CD8-positive, alpha-beta memory T cell (primary cell): Measurements from ENCODE around the gene UROC1. TPM values are rescaled to one million over a fixed set of nuclear protein-coding genes. Genes with fewer than 3 reads are reported as not detected.

ENCODE experiments used
- CTCF ChIA-PET: fragments of 350-600 bp; sonication (Branson Sonifier 250); formaldehyde crosslinking; loops from one replicate; lab custom pipeline; 2021; ENCODE audit warnings: antibody characterized with exemption; lab: Charles Lee
- POLR2A ChIA-PET: fragments of 350-600 bp; sonication (Branson Sonifier 250); formaldehyde crosslinking; loops from one replicate; lab custom pipeline; 2021; ENCODE audit warnings: antibody characterized with exemption; lab: Charles Lee
- DNase-seq, 5 donors: peaks; one replicate each; pipeline versions ENCODE4 v3.0.0 to v3.0.0-alpha.2; 2020 to 2022; ENCODE audit warnings: mixed read lengths in 1 of 5
- H3K27ac ChIP-seq: one replicate; pipeline ENCODE4 v1.7.0; 2013; ENCODE audit warnings: low read depth, mild to moderate bottlenecking, low read length, moderate library complexity
- H3K27me3 ChIP-seq: 2 replicates; pipeline ENCODE4 v1.7.0; 2013; ENCODE audit warnings: low read length, mild to moderate bottlenecking; ENCODE audit not compliant: insufficient read depth, poor library complexity, severe bottlenecking
- H3K36me3 ChIP-seq: 2 replicates; pipeline ENCODE4 v1.7.0; 2013; ENCODE audit warnings: mild to moderate bottlenecking, low read length, moderate library complexity; ENCODE audit not compliant: insufficient read depth
- H3K4me1 ChIP-seq: 2 replicates; pipeline ENCODE4 v1.7.0; 2013; ENCODE audit warnings: mild to moderate bottlenecking, low read length, moderate library complexity; ENCODE audit not compliant: insufficient read depth
- H3K4me3 ChIP-seq: 2 replicates; pipeline ENCODE4 v1.7.0; 2013; ENCODE audit warnings: mild to moderate bottlenecking, low read length
- H3K9me3 ChIP-seq: 2 replicates; pipeline ENCODE4 v1.7.0; 2013; ENCODE audit warnings: mild to moderate bottlenecking, low read length
- H3K27ac Mint-ChIP-seq, 8 donors: one replicate each; pipeline ENCODE4 v1.8.0; 2020 to 2021; ENCODE audit warnings: mixed read lengths in 8 of 8, mild to moderate bottlenecking in 6 of 8, inconsistent platforms in 3 of 8, moderate library complexity in 3 of 8
- H3K27me3 Mint-ChIP-seq, 2 donors: one replicate each; pipeline ENCODE4 v1.8.0; 2020 to 2021; ENCODE audit warnings: mixed read lengths in 2 of 2, mild to moderate bottlenecking in 1 of 2, moderate library complexity in 1 of 2
- H3K36me3 Mint-ChIP-seq, 3 donors: one replicate each; pipeline ENCODE4 v1.8.0; 2020 to 2021; ENCODE audit warnings: mixed read lengths in 3 of 3, inconsistent platforms in 1 of 3, mild to moderate bottlenecking in 1 of 3
- H3K4me1 Mint-ChIP-seq, 3 donors: one replicate each; pipeline ENCODE4 v1.8.0; 2020 to 2021; ENCODE audit warnings: mixed read lengths in 3 of 3, inconsistent platforms in 1 of 3, mild to moderate bottlenecking in 1 of 3
- H3K4me3 Mint-ChIP-seq, 7 donors: one replicate each; pipeline ENCODE4 v1.8.0; 2020 to 2021; ENCODE audit warnings: mixed read lengths in 7 of 7, mild to moderate bottlenecking in 6 of 7, moderate library complexity in 4 of 7, inconsistent platforms in 2 of 7
- H3K9me3 Mint-ChIP-seq, 5 donors: one replicate each; pipeline ENCODE4 v1.8.0; 2020 to 2022; ENCODE audit warnings: mixed read lengths in 5 of 5, mild to moderate bottlenecking in 3 of 5, moderate library complexity in 2 of 5, inconsistent platforms in 1 of 5
- polyA plus RNA-seq: library from polyadenylated mRNA; unstranded; fragments of 300-500 nt; fragmentation: Illumina TruSeq; gene quantifications from one replicate; pipeline ENCODE4 v1.2.3, GENCODE V29; 2021
- total RNA-seq, 2 experiments: library from RNA; stranded (reverse); gene quantifications; one replicate each; pipeline ENCODE4 v1.2.3, GENCODE V29; 2021

The UROC1 gene
- total and polyA plus RNA-seq, 3 experiments from 2014 or later: not detected

DNA sequence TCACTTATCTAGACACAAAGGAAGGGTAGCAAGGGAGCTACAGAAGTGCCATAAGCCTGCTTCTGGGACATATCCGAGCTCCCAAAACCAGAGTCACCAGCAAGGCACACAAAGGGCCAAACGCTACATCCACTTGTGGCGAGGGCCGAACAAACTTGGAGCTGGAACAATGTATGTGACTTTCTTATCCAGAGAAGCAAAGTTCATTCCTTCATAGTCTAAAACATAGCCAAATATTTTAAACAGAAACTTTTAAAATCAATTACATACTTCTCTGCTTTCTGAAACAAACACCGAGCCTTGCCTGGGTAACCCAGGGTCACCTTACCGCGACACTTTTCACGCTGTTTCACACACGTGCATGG, 57.8 kb downstream of the UROC1 start:
- no peaks in the 10 kb centered on the region for H3K27me3 Mint-ChIP-seq
- H3K4me1 Mint-ChIP-seq: peaks cover 21 to 44% (median 24%) of the 10 kb centered on the region in 3 donors
- H3K27ac Mint-ChIP-seq: no peak overlapping the region
- no peaks in the 10 kb centered on the region for H3K9me3 ChIP-seq
- ChIA-PET CTCF (no interaction called here), POLR2A (no interaction called here)
- no peaks in the 10 kb centered on the region for H3K4me1 ChIP-seq
- no peaks in the 10 kb centered on the region for H3K27me3 ChIP-seq
- H3K27ac ChIP-seq: no peak overlapping the region
- no peak for DNase-seq
- no peak overlapping the region for H3K4me3 ChIP-seq
- peaks cover 3 to 91% (median 13%) of the 10 kb centered on the region in 3 donors for H3K36me3 Mint-ChIP-seq
- H3K9me3 Mint-ChIP-seq: no peaks in the 10 kb centered on the region
- peaks cover 49% of the 10 kb centered on the region for H3K36me3 ChIP-seq
- no peak overlapping the region for H3K4me3 Mint-ChIP-seq

DNA sequence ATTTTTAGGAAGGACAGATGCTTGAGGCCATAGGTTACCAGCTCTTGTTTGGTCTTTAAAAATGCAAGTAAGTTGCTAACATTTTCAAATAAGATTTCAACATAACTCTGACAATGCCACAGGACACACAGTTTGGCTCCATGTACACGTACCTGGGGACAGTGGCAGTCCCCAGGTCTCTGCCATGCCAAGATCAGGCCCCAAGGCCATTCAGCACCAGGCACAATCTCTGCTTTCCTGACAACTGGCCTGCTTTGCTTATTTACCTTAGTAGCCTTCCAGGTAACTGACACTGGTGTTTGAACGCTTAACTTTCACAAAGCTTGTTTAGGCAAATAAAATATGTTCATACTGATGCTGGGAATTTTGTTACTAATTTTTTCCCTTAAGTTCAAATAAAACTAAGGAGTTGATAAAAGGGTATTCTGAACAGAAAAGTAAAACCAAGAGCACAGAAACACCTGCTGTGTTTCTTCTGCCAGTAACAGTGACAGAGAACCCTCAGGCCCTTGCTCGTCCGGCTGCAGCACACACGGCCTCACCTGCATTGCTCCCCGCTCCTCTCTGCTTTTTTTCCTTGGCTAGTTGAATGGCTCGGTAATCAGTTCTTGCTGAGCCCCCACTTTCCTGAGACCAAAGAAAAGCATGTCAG, 58.3 kb downstream of the UROC1 start:
- peaks cover 23 to 40% (median 24%) of the 10 kb centered on the region in 3 donors for H3K4me1 Mint-ChIP-seq

DNA sequence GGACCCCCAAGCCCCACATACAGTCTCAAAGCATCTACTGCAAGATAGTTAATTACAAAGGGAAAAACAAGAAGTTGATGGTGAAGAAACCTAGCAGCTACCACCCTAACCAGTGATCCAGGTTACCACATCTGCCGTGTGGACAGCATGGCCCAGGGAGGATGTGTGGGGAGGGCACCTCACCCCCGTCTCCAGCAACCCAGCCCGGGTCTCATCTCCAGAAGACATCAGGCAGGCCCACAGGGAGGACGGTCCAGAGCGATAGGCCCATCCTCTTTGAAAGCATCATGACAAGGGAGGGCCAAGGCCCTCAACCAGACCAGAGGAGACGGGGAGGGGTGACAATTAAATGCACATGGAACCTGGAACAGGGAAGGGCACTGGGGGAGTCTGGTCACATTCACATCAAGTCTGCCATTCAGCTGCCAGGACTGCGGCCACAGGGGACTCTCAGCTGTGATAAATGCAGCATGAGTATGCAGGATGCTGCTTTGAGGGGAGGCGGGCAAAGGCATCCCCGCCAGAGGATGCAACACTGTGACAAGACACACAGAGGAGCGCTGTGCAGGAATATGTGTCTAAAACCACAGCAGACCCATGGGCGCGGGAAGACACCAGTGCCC, 60.7 kb downstream of the UROC1 start:
- CTCF ChIA-PET: no interaction called here

More for the DNA sequence above, 58.3 kb downstream of the UROC1 start:
- Mint-ChIP-seq H3K9me3 (no peaks in the 10 kb centered on the region), H3K36me3 (peaks cover 3 to 91% (median 14%) of the 10 kb centered on the region in 3 donors), H3K27me3 (no peaks in the 10 kb centered on the region), H3K27ac (no peak overlapping the region), H3K4me3 (no peak overlapping the region)
- H3K36me3 ChIP-seq: peaks cover 44% of the 10 kb centered on the region
- H3K27ac ChIP-seq: no peak overlapping the region
- ChIA-PET POLR2A (no interaction called here), CTCF (no interaction called here)
- H3K27me3 ChIP-seq: no peaks in the 10 kb centered on the region
- no peak for DNase-seq
- H3K9me3 ChIP-seq: no peaks in the 10 kb centered on the region
- H3K4me1 ChIP-seq: no peaks in the 10 kb centered on the region
- H3K4me3 ChIP-seq: no peak overlapping the region

DNA sequence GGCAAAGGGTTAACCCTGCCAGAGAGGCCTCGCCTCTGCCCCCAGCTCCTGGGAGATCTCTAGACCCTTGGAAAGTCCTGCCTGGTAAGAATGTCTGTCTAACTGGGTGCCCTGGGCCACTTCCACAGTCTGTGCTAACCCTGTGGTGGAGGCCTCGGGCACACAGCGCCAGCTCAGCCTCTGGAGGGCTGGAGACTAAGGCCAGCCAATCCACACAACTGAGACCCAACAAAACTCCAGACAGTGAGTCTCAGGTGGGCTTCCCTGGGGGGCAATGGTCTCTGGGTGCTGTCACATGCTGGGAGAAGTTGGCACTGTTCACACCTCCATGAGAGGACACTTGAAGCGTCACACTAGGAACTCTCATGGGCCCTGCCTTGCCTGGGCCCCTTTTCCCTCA, 61.4 kb downstream of the UROC1 start:
- no peaks in the 10 kb centered on the region for H3K27me3 ChIP-seq
- no peak overlapping the region for H3K4me3 Mint-ChIP-seq
- H3K9me3 ChIP-seq: no peaks in the 10 kb centered on the region
- peaks cover 3 to 87% (median 14%) of the 10 kb centered on the region in 3 donors for H3K36me3 Mint-ChIP-seq
- DNase-seq: peak in 1 of 5 donors; percentile 36
- H3K27ac ChIP-seq: no peak overlapping the region
- peaks cover 38% of the 10 kb centered on the region for H3K36me3 ChIP-seq
- POLR2A ChIA-PET: interaction anchor here (0.6 kb wide), 1 partner anchor 16 kb away, joined by 3 read pairs; no protein-coding TSS in a partner anchor
- no peak overlapping the region for H3K4me3 ChIP-seq
- CTCF ChIA-PET: no interaction called here
- H3K9me3 Mint-ChIP-seq: no peaks in the 10 kb centered on the region
- H3K4me1 Mint-ChIP-seq: peaks cover 19 to 40% (median 23%) of the 10 kb centered on the region in 3 donors
- no peaks in the 10 kb centered on the region for H3K4me1 ChIP-seq
- H3K27me3 Mint-ChIP-seq: no peaks in the 10 kb centered on the region
- H3K27ac Mint-ChIP-seq: peak overlapping the region in 1 of 8 donors; percentile 85

More for the DNA sequence above, 60.7 kb downstream of the UROC1 start:
- Histone ChIP-seq H3K27me3 (no peaks in the 10 kb centered on the region), H3K4me3 (no peak overlapping the region), H3K36me3 (peaks cover 40% of the 10 kb centered on the region), H3K9me3 (no peaks in the 10 kb centered on the region), H3K4me1 (no peaks in the 10 kb centered on the region), H3K27ac (no peak overlapping the region)
- POLR2A ChIA-PET: interaction anchor here (0.6 kb wide), 1 partner anchor 15 kb away, joined by 3 read pairs; no protein-coding TSS in a partner anchor
- peak overlapping the region in 2 of 8 donors; percentile 29 to 85 for H3K27ac Mint-ChIP-seq
- no peaks in the 10 kb centered on the region for H3K9me3 Mint-ChIP-seq
- peaks cover 23 to 40% (median 24%) of the 10 kb centered on the region in 3 donors for H3K4me1 Mint-ChIP-seq
- H3K4me3 Mint-ChIP-seq: no peak overlapping the region
- H3K36me3 Mint-ChIP-seq: peaks cover 3 to 87% (median 15%) of the 10 kb centered on the region in 3 donors
- DNase-seq: no peak
- H3K27me3 Mint-ChIP-seq: no peaks in the 10 kb centered on the region

DNA sequence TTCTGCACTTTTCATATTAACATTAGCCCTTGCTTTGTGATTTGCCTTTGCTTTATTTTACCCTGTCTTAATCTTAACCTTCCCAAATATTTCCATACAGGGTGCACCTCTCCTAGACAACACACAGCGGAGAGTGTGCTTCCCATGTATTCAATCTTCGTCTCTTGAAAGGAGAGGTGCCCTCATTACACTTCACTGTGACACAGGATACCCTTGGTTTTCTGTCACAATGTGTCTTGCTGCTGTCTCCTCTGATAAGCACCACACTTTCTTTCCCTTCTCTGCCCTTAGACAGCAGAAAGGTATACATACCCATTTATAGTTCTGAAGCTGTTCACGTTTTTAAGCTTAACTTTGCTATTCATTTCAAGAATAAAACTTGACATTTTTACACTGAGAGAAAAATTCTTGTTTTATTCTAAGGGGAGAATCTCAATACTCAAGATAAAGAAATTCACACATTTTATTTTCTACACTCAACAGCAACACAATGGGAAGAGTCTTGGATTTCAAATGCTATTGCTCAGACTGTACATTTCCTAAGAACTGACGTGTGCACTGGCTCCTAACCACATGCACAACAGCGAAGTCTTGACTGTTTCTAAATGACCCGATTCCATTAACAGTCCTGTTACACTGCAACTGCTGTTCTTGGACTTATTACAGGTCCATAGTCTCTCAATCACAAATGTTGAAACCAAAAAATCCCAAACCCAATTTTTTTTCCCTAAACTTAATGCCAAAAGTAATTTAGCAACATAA, 63.0 kb downstream of the UROC1 start:
- Histone ChIP-seq H3K9me3 (no peaks in the 10 kb centered on the region), H3K36me3 (peaks cover 26% of the 10 kb centered on the region), H3K27me3 (no peaks in the 10 kb centered on the region), H3K27ac (no peak overlapping the region), H3K4me1 (no peaks in the 10 kb centered on the region), H3K4me3 (no peak overlapping the region)
- CTCF ChIA-PET: no interaction called here
- Mint-ChIP-seq H3K36me3 (peaks cover 3 to 87% (median 14%) of the 10 kb centered on the region in 3 donors), H3K27ac (peak overlapping the region in 2 of 8 donors; percentile 18 to 37), H3K9me3 (no peaks in the 10 kb centered on the region), H3K4me1 (peaks cover 19 to 31% (median 19%) of the 10 kb centered on the region in 3 donors), H3K27me3 (no peaks in the 10 kb centered on the region), H3K4me3 (no peak overlapping the region)
- no peak for DNase-seq
- POLR2A ChIA-PET: no interaction called here

DNA sequence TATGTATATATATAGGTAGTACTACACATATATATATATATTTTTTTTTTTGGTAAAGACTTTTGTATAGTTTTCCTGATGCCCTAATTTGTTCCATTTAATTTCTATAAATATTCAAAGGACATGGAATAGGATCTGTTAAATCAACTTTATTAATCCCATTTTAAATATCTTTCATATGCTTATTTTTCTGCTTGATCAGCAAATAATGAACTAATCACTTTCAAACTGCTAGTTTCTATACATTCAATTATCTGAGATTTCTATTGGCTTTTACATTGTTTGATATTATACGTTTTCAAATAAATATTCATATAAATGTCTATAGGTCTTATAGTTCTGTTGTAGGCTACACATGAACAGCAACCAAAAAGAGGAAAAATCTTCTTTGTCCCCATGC, 63.5 kb downstream of the UROC1 start:
- no peaks in the 10 kb centered on the region for H3K27me3 Mint-ChIP-seq
- POLR2A ChIA-PET: no interaction called here

DNA sequence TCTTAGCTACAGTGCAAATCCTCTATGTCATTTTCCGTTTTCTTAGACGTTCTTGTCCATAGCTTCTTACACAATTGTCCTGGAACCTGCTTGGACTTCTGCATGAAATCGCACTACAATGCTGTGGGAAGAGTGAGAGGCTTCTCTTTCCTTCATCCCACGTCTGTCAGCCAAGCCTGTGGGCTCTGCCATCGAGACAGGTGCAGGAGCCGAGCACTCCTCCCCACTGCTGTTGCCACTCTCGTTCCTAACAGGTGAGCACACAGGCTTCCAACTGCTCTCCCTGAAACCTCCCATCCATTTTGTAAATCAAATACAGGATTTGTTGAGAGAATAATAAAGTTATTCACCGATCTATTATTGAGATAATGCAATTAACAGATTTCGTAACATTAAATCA, 65.4 kb downstream of the UROC1 start:
- Histone ChIP-seq H3K9me3 (no peaks in the 10 kb centered on the region), H3K4me3 (no peak overlapping the region), H3K4me1 (no peaks in the 10 kb centered on the region), H3K36me3 (peaks cover 14% of the 10 kb centered on the region), H3K27ac (no peak overlapping the region), H3K27me3 (no peaks in the 10 kb centered on the region)
- peaks cover 10 to 16% (median 15%) of the 10 kb centered on the region in 3 donors for H3K4me1 Mint-ChIP-seq
- no peak overlapping the region for H3K27ac Mint-ChIP-seq
- no peak for DNase-seq
- no peaks in the 10 kb centered on the region for H3K9me3 Mint-ChIP-seq
- ChIA-PET POLR2A (no interaction called here), CTCF (no interaction called here)
- H3K27me3 Mint-ChIP-seq: no peaks in the 10 kb centered on the region
- peaks cover 3 to 82% (median 10%) of the 10 kb centered on the region in 3 donors for H3K36me3 Mint-ChIP-seq
- H3K4me3 Mint-ChIP-seq: no peak overlapping the region

More for the DNA sequence above, 63.5 kb downstream of the UROC1 start:
- Mint-ChIP-seq H3K4me1 (peaks cover 17 to 27% (median 19%) of the 10 kb centered on the region in 3 donors), H3K9me3 (no peaks in the 10 kb centered on the region), H3K36me3 (peaks cover 3 to 87% (median 14%) of the 10 kb centered on the region in 3 donors), H3K27ac (no peak overlapping the region), H3K4me3 (no peak overlapping the region)
- H3K4me1 ChIP-seq: no peaks in the 10 kb centered on the region
- H3K9me3 ChIP-seq: no peaks in the 10 kb centered on the region
- no peak overlapping the region for H3K27ac ChIP-seq
- CTCF ChIA-PET: no interaction called here
- H3K27me3 ChIP-seq: no peaks in the 10 kb centered on the region
- H3K36me3 ChIP-seq: peaks cover 20% of the 10 kb centered on the region
- H3K4me3 ChIP-seq: no peak overlapping the region
- DNase-seq: no peak

DNA sequence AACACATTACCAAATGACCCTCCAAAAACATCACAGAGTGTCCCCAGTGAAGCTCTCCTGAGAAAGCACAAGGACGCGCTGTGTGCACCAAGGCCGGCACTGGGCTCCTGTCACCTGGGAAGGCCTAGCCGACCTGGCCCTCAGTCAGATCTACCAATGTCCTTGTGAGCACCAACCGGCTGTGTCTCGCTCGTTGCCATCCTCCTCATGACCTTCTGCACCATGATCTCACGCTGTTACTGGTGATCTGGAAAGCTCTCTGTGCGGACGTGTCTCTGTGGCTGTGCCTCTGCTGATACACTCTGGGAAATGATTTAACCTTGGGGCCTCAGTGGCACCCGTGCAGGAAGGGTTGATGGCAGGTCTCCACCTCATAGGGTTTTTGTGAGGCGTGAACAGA, 66.1 kb downstream of the UROC1 start:
- no peak for DNase-seq
- no peak overlapping the region for H3K4me3 ChIP-seq
- no peaks in the 10 kb centered on the region for H3K9me3 Mint-ChIP-seq
- CTCF ChIA-PET: no interaction called here
- H3K4me1 ChIP-seq: no peaks in the 10 kb centered on the region
- no peak overlapping the region for H3K4me3 Mint-ChIP-seq
- no peak overlapping the region for H3K27ac ChIP-seq
- peaks cover 3 to 80% (median 14%) of the 10 kb centered on the region in 3 donors for H3K36me3 Mint-ChIP-seq
- H3K27me3 Mint-ChIP-seq: no peaks in the 10 kb centered on the region
- no peaks in the 10 kb centered on the region for H3K9me3 ChIP-seq
- H3K27ac Mint-ChIP-seq: no peak overlapping the region
- POLR2A ChIA-PET: no interaction called here
- peaks cover 9 to 10% (median 10%) of the 10 kb centered on the region in 3 donors for H3K4me1 Mint-ChIP-seq
- H3K27me3 ChIP-seq: no peaks in the 10 kb centered on the region
- peaks cover 14% of the 10 kb centered on the region for H3K36me3 ChIP-seq
